Ishikawa (cell line): ENCODE measurements around the gene AOX1.

Source experiments
- TAF1 ChIP-seq: IDR thresholded peaks from 2 replicates; pipeline ENCODE4 v1.6.1; 2012; ENCODE audit warnings: low read depth, mild to moderate bottlenecking
- YY1 ChIP-seq: IDR thresholded peaks from 2 replicates; pipeline ENCODE4 v1.6.1; 2012; ENCODE audit warnings: low read depth
- TF ChIP-seq, protein P1 (sequence below): IDR thresholded peaks from 2 replicates; pipeline ENCODE4 v1.6.1; 2012

AOX1 gene

DNA sequence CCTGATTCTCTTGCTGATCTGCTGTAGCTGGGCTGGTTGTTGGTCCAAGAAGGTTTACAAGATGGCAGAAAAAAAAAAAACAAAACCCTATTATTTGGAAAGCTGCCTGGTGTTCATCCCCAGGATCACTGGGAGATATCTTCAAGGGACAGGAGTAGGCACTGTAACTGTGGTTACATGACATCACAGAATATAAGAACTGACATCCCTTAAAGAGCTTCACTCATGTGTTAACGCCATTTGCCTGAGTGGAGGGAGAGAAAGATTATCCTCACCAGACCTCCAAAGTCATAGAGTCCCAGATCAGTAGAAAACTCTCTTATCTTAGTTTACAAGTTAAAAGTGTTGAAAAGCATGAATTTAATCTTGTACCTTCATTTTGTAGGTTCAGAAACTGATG, 130.6 kb downstream of the AOX1 start:
- TF ChIP-seq TAF1 (no peak), YY1 (no peak)
- TF ChIP-seq, protein P1, sequence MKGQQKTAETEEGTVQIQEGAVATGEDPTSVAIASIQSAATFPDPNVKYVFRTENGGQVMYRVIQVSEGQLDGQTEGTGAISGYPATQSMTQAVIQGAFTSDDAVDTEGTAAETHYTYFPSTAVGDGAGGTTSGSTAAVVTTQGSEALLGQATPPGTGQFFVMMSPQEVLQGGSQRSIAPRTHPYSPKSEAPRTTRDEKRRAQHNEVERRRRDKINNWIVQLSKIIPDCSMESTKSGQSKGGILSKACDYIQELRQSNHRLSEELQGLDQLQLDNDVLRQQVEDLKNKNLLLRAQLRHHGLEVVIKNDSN = no peak
